HG03135 (cell line): ENCODE data around the gene SCG5.

Source experiments
- ATAC-seq: cut with Tn5 transposase; IDR thresholded peaks from one replicate; pipeline ENCODE4 v1.9.1; 2021; ENCODE audit warnings: mild to moderate bottlenecking, moderate library complexity; ENCODE audit not compliant: unreplicated experiment

Gene SCG5

GRCh38 chr15:32690941-32691688 is 49.6 kb downstream of the SCG5 start:
- no peak for ATAC-seq

DNA sequence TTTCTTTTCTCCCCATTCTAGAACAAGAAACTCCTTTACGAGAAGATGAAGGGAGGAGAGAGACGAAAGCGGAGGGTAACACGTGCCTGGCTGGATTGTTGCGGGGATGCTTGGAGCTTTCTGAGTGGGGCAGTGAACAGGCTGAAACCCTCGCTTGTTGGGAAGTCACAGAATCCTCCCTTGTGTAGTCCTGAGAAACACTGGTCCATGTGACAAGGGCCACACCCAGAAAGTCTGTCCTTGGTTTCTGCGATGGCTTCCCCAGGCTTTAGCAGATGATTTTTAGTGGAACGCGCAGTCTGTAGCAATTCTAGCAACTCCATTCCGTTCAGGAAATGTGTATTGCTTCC is 50.2 kb downstream of the SCG5 start:
- ATAC-seq, result no peak

DNA sequence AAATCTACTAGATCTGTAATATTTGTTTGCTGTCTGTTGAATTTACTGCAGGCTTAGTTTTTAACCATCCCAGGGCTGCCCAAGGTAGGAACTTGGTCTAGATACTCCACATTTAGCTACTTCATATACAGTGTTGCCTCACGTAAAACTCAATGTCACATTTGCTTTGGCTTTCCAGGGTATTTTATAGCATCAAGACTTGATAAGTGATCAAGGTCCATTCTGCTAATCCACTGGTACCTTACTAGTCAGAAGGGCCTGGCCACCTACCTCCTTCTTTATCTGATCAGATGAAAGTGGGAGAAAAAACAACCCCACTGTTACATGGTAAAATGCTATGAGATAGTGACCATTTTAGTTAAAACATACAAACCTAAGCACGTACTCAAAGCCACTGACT is 50.8 kb downstream of the SCG5 start:
- no peak for ATAC-seq

DNA sequence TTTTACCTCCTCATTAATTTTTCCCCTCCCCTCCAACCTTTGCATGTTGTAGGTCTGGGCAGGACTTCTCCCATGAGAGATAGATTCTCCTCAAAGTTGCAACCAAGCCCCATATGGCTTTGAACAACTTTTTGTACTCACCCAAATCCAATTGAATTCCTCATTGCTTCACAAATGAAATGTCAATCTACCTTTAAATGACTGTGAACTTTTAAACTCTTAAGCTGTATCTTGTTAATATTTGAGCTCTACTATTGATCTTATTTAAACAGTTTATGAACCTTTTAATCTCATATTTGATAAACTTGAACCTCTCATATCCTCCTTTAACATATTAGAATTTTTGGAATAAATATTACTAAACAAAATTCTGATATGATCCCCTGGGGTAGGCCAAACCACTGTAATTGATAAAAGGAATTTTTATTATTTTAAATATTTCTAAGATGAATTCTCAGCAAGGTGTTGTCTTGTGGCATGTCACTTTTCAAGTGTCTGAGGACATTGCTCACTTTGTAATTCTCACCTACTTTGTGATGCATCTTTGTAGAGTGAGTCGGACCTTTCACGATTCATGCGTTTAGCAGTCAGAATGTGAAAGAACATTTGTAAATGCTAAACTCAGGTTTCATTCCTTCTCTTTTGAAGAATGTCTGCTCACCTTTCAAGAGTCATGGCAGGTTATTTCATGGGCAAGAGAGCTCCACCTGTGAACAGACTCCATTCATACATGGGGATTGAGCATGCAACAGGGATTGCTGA is 52.9 kb downstream of the SCG5 start:
- no peak for ATAC-seq

DNA sequence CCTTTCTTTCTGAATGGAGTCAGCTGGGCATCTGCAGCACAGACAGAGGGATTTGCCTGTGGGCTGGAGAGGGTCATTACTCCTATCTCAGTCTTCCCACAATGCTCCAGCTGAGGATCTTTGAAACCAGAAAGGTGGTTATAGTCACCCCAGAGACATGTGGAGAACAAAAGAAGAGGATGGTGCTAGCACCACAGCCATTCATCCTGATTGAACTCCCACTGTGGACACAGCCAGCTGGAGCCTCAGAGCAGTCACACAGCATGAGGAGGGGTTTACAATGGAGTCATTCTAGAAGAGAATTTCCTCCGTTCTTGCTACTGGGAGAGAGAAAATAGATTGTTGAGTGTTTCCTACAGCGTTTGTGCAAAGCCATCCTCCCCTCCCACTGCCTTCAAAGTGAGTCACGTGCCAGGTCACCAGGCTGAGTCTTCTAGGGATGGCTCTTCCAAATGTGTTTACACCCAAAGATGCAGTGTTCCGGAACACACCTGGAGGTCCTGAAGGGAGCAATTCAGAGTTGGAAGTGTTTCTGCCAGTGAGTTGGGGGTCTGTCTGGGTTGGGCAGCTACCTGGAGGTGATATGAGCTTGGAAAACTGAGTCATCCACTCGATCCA is 57.4 kb downstream of the SCG5 start:
- ATAC-seq, result no peak

DNA sequence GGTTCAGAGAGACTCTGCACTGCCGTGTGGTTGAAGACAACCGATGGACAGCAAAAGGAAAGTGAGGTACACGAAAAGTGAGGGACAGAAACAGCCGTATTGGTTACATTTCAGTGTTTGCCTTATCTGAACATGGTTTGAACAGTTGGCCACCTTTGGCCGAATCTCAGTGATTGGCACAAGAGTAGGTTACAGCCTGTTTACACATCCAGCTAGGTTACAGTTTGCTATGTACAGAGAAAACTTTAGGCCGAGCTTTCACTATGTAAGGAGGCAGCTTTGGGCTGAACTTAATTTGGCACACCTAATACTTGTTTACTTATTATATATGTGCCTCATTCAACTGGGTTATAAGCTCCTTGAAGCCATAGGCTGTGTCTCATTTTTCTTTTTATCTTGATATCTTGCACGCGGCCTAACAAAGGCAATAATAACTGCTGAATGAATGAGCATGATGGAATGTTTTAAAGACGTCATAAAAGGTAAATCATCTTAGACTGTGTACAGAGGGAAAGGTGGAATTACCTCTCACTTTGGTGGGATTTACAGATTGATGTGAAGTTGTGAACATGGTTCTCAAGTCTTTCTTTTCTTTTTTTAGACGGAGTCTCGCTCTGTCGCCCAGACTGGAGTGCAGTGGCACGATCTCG is 59.1 kb downstream of the SCG5 start:
- ATAC-seq, result no peak

DNA sequence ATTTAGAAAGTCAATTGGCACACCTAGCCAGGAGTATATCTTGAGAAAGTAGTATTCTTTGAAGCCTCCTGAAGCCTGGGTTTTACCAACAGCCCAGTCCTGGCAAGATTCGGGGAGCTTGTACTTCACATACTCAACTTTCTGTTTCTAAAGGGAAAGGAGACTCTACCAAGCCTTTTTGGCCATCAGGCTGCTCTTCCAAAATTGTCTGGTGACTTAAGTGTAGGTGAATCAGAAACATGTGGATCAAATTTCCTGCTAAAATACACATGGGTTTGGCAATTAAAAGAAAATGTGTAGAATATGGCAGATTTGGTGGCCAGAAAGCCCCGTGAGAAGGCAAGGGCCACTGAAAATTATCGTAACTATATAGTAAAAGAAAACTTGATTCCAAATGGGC is 60.4 kb downstream of the SCG5 start:
- ATAC-seq, result no peak

DNA sequence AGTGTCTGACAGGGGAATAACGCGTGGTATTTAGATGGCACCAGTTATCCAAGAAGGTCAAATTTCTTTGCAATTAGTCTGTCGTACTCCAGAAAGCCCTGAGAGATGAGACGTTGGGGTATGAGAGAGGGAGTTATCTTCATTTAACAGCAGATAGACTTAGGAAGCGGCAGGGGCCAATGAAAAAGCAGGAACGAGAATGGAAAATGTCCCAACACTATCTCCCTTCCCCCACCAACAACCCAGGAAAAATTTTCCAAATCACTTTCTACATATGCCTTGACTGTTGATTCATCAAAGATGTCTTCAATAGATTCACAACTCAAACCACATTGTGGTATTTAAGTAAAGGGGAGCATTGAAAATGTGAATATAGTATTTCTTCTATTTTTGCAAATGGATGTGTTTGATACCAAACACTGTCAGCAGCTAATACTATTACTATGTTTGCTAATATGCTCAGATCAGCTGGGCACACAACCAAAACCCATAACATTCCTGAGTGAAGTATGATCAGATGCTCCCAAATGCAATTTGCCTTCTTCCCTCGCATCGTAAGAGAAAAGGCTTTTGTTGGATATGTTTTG is 63.0 kb downstream of the SCG5 start:
- ATAC-seq, result no peak

DNA sequence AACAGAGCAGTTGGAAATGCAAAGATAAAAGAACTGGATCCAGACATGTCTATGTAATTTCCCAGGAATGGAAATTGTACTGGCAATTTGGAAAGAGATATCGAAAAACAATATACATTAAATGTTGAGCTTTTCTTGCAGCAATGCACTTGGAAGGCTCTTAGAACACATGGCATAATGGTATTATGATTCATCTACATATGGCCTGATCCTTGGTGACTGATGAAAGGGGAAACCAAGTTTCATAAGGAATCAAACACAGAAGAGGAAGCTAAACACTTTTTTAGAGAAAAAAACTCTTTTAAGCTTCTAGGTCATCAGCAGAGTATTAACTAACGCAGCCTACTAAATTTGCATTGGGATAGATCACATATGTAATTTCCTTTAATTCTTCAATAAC is 63.9 kb downstream of the SCG5 start:
- no peak for ATAC-seq

GRCh38 chr15:32706704-32707103 is 65.2 kb downstream of the SCG5 start:
- ATAC-seq, result no peak

DNA sequence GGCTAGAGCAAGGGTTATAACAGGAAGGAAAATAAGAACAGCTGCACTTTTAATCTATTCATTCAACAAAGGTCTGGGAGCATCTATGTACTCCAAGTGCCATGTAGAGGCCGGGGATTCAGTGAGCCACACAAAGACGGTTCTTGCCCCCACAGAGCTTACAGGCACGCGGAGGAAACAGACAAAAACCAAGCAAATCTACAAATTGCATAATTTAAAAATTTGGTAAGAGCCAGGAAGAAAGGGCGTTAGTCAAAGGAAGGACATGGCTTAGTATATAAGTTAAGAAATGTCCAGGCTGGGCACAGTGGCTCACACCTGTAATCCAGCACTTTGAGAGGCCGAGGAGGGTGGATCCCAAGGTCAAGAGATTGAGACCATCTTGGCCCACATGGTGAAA is 65.9 kb downstream of the SCG5 start:
- ATAC-seq, result no peak

DNA sequence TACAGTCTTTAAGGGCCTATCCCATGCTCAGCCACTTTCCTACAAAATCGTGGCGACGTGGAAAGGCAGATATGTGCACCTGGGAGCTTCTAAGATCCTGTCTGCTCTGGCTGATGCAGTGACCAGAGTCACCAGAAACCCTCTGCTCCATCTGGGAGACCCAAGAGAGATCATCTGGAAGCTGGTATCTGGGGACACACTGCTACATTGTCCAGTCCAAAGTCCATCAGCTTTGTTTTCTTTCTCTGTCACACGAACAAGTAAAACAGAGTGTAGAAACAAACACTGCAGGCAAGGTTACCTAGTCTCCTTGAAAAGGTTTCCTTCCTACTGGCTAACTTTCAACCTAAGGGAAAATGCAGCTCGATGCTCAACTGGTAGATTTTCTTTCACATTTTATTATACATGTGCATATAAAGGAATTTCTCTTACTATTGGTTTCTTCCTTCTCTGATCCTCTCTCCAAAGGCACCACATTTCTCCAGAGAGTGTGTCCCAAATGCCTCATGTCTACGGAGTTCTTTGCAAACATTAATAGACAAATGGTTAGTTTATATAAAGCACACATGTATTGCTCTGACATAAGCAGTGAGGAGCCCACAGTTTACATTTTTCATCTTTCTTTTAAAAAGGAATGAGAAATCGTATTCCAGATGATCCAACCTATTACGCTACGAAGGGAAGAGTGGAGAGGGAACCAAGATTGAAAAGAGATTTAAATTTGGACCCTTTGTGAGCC is 68.0 kb downstream of the SCG5 start:
- no peak for ATAC-seq

DNA sequence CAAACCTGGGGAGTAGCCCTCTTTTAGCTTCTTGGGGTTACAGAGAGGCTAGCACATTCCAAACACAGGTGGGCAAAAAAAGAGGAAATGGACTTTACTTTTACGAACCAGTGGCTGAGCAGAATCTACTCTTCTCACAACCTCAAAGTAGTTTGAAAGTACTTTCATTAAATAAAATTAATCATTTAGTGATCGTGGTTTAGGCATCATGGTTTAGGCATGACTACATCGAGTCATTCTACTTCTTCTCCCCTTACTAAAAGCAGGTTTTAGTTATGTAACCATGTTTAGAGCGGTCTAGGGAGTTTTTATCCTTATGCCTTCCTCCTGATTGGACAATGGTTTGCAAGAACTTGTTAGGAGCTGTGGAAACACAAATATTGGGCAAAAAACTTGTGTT is 73.8 kb downstream of the SCG5 start:
- ATAC-seq, result peak; percentile 70

GRCh38 chr15:32716216-32716914 is 74.9 kb downstream of the SCG5 start:
- no peak for ATAC-seq

GRCh38 chr15:32716915-32717425 is 75.5 kb downstream of the SCG5 start:
- no peak for ATAC-seq

GRCh38 chr15:32717426-32718226 is 76.1 kb downstream of the SCG5 start, which contains the start of gene GREM1:
Gene GREM1 (plus strand): TSS chr15:32718004. CDS start chr15:32730691, 12,687 bp downstream.
- no peak for ATAC-seq

DNA sequence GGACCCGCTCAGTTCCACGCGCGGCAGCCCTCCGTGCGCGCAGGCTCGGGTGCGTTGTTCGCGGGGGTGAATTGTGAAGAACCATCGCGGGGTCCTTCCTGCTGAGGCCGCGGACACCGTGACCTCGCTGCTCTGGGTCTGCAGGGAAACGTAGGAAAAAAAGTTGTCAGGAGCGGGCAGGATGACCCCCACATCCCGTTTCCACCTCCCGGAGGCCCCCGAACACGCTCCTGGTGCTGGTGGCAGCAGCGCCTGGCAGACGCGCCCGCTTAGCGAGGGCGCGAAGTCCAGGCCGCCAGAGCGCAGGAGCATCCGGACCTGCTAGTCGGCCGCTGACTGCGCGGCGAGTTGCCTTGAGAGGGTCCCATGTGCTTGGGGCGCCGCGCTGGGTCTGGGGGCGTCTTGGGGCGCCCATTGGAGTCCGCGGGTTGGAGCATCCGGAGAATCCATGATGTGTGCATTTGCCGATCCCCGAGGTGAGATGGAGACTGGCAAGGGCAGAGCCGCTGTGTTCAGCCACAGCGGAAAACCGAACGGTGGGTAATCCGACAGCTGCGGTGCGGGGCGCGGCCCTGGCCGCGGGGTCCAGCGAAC is 76.8 kb downstream of the SCG5 start:
- no peak for ATAC-seq
